Pancreas (tissue), 10 donors: ENCODE data around the gene CRADD. TPM values are rescaled to one million over a fixed set of nuclear protein-coding genes. Genes with fewer than 3 reads are reported as not detected.

Experiments used
- ATAC-seq, 4 donors: fragments of 200-7000 bp; cut with Tn5 transposase; one replicate each; pipeline versions ENCODE4 v1.8.0 to v1.9.1; 2020; ENCODE audit warnings: mild to moderate bottlenecking in 4 of 4, moderate library complexity in 4 of 4
- DNase-seq, 6 donors: peaks; one replicate each; pipeline ENCODE4 v3.0.0-alpha.2; 2020
- FAIRE-seq: peaks from 2 replicates; lab custom pipeline; 2012; peaks lifted over from hg19 to GRCh38; lab: Jason Lieb, UNC
- H3K27ac ChIP-seq, 4 donors: fragments of 200-600 bp; sonication (generic); 1 replicate in 3 of 4; 2 replicates in 1 of 4; pipeline versions ENCODE4 v1.5.0 to v1.8.0; 2020
- H3K27me3 ChIP-seq, 4 donors: fragments of 200-600 bp; one replicate each; pipeline ENCODE4 v1.8.0; 2021
- H3K36me3 ChIP-seq, 3 donors: fragments of 200-600 bp; sonication (generic) in 1 of 3; one replicate each; pipeline versions ENCODE4 v1.5.0 to v1.8.0; 2020 to 2021
- H3K4me1 ChIP-seq, 3 donors: fragments of 200-600 bp; one replicate each; pipeline ENCODE4 v1.8.0; 2021
- H3K4me3 ChIP-seq, 4 donors: fragments of 200-600 bp; sonication (generic) in 2 of 4; one replicate each; pipeline versions ENCODE4 v1.5.0 to v1.8.0; 2020 to 2021
- H3K9me3 ChIP-seq, 4 donors: fragments of 200-600 bp; one replicate each; pipeline ENCODE4 v1.8.0; 2021
- CTCF ChIP-seq, 4 donors: fragments of 200-600 bp; sonication (generic) in 3 of 4; IDR thresholded peaks; one replicate each; pipeline versions ENCODE4 v1.5.0 to v1.8.0; 2021; ENCODE audit warnings: antibody characterized with exemption in 4 of 4
- WGBS, 2 donors: extraction: QIAGEN DNeasy Blood & Tissue Kit; methylation state at CpG; one replicate each; pipeline ENCODE4 v1.1.7; 2013; 5-methylcytosine and 5-hydroxymethylcytosine counted together
- intact Hi-C, 3 donors: fragments of 100-400 bp; cut with DNase I; formaldehyde crosslinking; loops; one replicate each; pipeline versions ENCODE4 v1.11.1 to v1.14.2; 2022
- polyA plus RNA-seq, 2 donors: library from polyadenylated mRNA; stranded (reverse); fragments of 200-250 nt; gene quantifications; one replicate each; pipeline ENCODE4 v1.2.3, GENCODE V29; 2013
- total RNA-seq, 6 donors: library from RNA; stranded (reverse); fragmentation: NEBNext Ultra II Directional in 4 of 6; extraction: Animal tissue kit (Norgen Biotek cat#: 25700) in 4 of 6; gene quantifications; one replicate each; pipeline versions ENCODE4 v1.2.1 to v1.2.4, GENCODE V29; 2021 to 2023
- donor health status: healthy with polysubstance abuse.
- donor health status: DM: no; HTN: no; CAD: no; lungs with moderate emphysema.
- donor health status: DM: no; HTN: no; CAD: no.
- donor health status: control.
- donor health status: control.
- donor health status: Bipolar disorder and iron deficiency.
- donor health status: DM: yes; HTN: yes; CAD: no.
- donor health status: DM: no; HTN: no; CAD: no.
- donor health status: DM: no; HTN: no; CAD: no.
- donor health status: DM: yes; HTN: yes; CAD: no.

CRADD gene
- total and polyA plus RNA-seq, 8 donors: 5.3 to 12.3 (median 9.2) TPM

DNA sequence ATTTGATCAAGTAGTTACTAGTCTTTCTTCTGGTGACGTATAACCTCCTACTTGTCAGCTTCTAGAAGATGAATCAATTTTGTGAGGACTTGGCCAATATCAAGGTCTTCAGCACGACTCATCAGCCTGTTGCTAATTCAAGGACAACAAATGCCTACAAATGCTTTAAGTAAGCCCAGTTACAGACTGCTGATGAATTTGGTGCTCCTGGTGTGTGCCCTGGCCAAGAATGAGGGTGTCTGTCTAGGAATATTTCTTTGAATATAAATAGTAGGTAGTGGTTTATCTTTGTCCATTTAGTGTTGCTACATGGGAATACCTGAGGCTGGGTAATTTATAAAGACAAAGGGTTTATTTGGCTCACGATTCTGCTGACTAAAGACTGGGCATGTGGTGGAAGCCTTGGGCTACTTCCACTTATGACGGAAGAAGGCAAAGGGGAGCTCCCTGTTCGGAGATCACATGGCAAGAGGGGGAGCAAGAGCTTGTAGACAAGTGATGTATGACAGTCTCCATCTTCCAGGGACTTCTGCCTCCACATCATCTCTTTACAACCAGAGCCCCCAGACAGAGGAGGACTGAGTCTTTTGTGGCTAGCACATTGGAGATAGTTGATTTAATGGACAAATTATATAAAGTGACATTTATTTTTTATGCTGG lies 180.2 kb downstream of the CRADD start:
- no peak overlapping the region for H3K4me3 ChIP-seq
- DNase-seq: no peak
- no peak for FAIRE-seq
- H3K27me3 ChIP-seq: no peaks in the 10 kb centered on the region
- H3K4me1 ChIP-seq: no peaks in the 10 kb centered on the region
- H3K27ac ChIP-seq: no peak overlapping the region
- no peak for ATAC-seq
- no peak for TF ChIP-seq CTCF (IDR thresholded peaks at IDR 0.05)
- no peaks in the 10 kb centered on the region for H3K9me3 ChIP-seq
- H3K36me3 ChIP-seq: no peaks in the 10 kb centered on the region
- intact Hi-C loops: no loop called here
- 78 to 87% methylated on average over 5 of the region's 5 CpGs for WGBS, 2 donors

DNA sequence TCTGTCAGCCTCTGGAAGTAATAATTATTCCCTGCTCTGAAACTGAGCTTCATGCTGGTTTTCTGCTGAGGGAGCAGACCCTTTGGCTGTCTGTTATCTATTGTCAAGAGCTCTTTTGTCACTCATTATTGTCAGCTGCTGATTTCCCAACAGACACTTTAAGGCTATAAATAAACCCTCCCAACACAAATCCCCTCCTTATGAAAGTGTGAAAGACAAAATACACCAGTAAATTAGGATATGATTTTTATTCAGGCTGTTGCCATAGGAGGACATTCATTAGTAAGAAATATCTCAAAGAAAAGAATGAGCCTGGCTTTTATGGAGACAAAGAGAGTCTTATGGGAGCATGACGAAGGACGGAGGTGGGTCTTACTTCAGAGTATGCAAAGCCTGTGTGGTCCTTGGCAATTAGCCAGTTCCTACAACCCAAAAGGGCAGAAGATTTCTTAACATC lies 180.8 kb downstream of the CRADD start:
- no peak overlapping the region for H3K27ac ChIP-seq
- H3K4me1 ChIP-seq: no peaks in the 10 kb centered on the region
- H3K4me3 ChIP-seq: no peak overlapping the region
- no peak for DNase-seq
- intact Hi-C loops: no loop called here
- H3K9me3 ChIP-seq: no peaks in the 10 kb centered on the region
- no peak for TF ChIP-seq CTCF (IDR thresholded peaks at IDR 0.05)
- no peak for FAIRE-seq
- WGBS, 2 donors: 95 to 97% methylated on average over 2 of the region's 2 CpGs
- H3K36me3 ChIP-seq: no peaks in the 10 kb centered on the region
- no peaks in the 10 kb centered on the region for H3K27me3 ChIP-seq
- no peak for ATAC-seq

DNA sequence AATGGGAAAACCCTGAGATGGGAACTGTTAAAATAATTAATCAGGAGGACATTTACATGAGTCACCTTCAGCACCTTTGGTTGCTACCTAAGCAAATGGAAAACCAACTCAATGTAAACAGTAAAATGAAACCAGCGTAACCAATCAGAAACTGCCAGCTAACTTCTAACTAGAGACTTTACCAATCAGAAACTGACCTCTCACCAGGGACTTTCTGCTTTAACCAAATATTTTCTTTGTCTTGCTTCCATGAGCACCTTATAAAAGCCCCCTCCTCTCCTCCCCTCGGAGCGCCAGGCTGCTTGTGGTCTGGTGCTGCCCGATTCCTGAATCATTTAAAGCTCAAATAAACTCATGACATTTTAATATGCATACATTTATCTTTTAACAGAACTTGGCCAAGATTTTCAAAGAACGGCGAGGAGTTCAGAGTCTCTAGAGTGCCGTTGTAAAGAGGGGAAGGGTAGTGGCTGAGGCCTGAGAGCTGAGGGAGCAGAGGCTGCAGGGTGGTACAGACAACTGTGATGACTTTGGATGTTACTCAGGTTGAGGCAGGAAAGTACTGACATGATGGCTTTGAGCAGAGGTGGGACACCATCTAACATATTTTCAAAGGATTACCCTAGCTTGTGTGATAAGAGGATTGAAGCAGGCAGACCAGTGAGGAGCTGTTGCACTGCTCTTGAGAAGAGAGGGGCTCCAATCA lies 183.6 kb downstream of the CRADD start:
- no peak for TF ChIP-seq CTCF (IDR thresholded peaks at IDR 0.05)
- 93 to 94% methylated on average over 7 of the region's 7 CpGs for WGBS, 2 donors
- H3K27ac ChIP-seq: no peak overlapping the region
- FAIRE-seq: no peak
- H3K4me1 ChIP-seq: no peaks in the 10 kb centered on the region
- no peak overlapping the region for H3K4me3 ChIP-seq
- intact Hi-C loops: no loop called here
- no peaks in the 10 kb centered on the region for H3K27me3 ChIP-seq
- no peaks in the 10 kb centered on the region for H3K36me3 ChIP-seq
- H3K9me3 ChIP-seq: no peaks in the 10 kb centered on the region
- no peak for ATAC-seq
- no peak for DNase-seq

DNA sequence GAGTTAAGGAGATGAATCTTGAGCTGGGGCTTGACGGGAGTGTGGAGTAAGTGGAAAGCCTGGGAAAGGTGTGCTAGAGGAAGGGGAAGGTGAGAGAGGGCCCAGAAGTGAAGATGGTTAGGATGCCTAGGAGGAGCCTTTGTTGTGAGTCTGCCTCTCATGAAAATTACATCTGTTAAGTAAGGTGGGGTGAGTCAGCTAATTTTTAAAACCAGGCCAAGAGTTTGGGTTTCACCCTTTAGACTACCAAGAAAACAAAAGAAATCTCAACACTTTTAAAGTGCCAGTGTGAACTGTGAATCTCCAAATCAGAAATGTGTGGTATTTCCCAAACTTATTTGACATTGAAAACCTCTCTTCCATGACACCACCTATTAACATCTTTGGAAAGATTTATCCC lies 185.2 kb downstream of the CRADD start:
- H3K9me3 ChIP-seq: no peaks in the 10 kb centered on the region
- no peaks in the 10 kb centered on the region for H3K27me3 ChIP-seq
- FAIRE-seq: no peak
- no peak overlapping the region for H3K4me3 ChIP-seq
- no peak overlapping the region for H3K27ac ChIP-seq
- no peak for TF ChIP-seq CTCF (IDR thresholded peaks at IDR 0.05)
- intact Hi-C loops: no loop called here
- H3K36me3 ChIP-seq: no peaks in the 10 kb centered on the region
- no peak for ATAC-seq
- DNase-seq: no peak
- no peaks in the 10 kb centered on the region for H3K4me1 ChIP-seq
- WGBS, 2 donors: 96 to 97% methylated on average over 1 of the region's 1 CpG

DNA sequence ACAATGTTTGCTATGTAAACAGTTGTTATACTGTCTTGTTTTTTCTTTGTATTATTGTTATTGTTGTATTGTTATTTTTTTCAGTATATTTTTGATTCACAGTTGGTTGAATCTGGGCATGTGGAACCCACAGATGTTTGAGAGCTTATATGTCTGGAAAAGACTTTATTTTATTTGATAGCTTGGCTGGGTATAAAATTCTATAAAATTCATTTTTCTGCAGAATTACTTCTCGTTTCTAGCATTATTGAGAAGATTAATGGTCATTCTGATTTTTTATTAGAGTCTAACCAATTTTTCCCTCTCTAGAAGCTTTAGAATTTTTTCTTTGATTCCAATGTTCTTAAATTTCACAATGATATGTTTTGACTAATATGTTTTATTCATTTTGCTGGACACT lies 188.6 kb downstream of the CRADD start:
- no peak for TF ChIP-seq CTCF (IDR thresholded peaks at IDR 0.05)
- no peaks in the 10 kb centered on the region for H3K36me3 ChIP-seq
- H3K27ac ChIP-seq: no peak overlapping the region
- ATAC-seq: no peak
- no peak for FAIRE-seq
- H3K9me3 ChIP-seq: no peaks in the 10 kb centered on the region
- no peak for DNase-seq
- 90 to 93% methylated on average over 1 of the region's 1 CpG for WGBS, 2 donors
- intact Hi-C loops: no loop called here
- no peaks in the 10 kb centered on the region for H3K4me1 ChIP-seq
- no peak overlapping the region for H3K4me3 ChIP-seq
- no peaks in the 10 kb centered on the region for H3K27me3 ChIP-seq
